Measurements from ENCODE around the gene OTOF. TPM values are rescaled to one million over a fixed set of nuclear protein-coding genes. Genes with fewer than 3 reads are reported as not detected.

The OTOF gene
- total RNA-seq, 1 donor = not detected

DNA sequence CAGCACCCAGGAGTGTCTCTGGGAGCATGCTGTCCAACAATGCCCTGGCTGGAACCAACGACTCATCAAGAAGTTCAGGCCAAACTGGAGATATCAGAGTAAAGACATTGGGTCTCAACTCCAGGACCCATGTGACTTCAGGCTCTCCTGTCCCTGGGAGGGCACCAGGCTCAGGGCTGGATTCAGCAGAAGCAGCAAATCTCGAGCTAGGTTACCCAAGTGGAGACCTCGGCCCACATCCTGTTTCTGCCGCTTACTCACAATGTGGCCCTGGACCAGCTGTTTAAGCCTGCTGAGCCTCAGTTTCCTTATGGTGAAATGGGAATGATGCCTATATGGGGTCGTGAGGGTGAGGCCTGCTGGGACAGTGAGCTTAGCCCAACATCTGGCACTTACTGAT, 9.3 kb upstream of the OTOF start:
- TF ChIP-seq, protein P1, sequence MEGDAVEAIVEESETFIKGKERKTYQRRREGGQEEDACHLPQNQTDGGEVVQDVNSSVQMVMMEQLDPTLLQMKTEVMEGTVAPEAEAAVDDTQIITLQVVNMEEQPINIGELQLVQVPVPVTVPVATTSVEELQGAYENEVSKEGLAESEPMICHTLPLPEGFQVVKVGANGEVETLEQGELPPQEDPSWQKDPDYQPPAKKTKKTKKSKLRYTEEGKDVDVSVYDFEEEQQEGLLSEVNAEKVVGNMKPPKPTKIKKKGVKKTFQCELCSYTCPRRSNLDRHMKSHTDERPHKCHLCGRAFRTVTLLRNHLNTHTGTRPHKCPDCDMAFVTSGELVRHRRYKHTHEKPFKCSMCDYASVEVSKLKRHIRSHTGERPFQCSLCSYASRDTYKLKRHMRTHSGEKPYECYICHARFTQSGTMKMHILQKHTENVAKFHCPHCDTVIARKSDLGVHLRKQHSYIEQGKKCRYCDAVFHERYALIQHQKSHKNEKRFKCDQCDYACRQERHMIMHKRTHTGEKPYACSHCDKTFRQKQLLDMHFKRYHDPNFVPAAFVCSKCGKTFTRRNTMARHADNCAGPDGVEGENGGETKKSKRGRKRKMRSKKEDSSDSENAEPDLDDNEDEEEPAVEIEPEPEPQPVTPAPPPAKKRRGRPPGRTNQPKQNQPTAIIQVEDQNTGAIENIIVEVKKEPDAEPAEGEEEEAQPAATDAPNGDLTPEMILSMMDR (IDR thresholded peaks at IDR 0.05; ENCODE audit: insufficient read depth, low read length) = no peak
- H3K4me3 ChIP-seq (ENCODE audit: low read depth, low read length) = no peak overlapping the region
- DNase-seq (ENCODE audit: low read depth) = no peak

DNA sequence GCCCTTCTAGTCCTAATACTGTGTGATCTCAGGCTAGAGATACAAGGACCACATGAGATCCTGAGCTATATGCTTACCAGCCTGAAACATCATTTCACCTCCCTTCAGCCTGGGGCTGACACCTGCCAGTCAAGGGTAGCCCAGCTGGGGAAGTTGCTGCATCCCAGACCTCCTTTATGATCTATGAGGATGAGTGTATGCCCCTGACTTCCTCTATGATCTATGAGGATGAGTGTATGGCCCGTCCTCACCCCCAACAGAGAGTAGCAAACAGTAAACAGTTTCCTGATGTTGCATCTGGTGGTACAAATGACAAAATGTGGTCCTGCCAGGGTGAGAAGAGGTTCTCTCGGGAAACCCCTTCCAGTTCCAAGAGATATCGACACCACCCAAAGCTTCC, 8.9 kb upstream of the OTOF start:
- TF ChIP-seq, protein P1 (IDR thresholded peaks at IDR 0.05; ENCODE audit: insufficient read depth, low read length) = no peak
- no peak for DNase-seq (ENCODE audit: low read depth)
- no peak overlapping the region for H3K4me3 ChIP-seq (ENCODE audit: low read depth, low read length)

DNA sequence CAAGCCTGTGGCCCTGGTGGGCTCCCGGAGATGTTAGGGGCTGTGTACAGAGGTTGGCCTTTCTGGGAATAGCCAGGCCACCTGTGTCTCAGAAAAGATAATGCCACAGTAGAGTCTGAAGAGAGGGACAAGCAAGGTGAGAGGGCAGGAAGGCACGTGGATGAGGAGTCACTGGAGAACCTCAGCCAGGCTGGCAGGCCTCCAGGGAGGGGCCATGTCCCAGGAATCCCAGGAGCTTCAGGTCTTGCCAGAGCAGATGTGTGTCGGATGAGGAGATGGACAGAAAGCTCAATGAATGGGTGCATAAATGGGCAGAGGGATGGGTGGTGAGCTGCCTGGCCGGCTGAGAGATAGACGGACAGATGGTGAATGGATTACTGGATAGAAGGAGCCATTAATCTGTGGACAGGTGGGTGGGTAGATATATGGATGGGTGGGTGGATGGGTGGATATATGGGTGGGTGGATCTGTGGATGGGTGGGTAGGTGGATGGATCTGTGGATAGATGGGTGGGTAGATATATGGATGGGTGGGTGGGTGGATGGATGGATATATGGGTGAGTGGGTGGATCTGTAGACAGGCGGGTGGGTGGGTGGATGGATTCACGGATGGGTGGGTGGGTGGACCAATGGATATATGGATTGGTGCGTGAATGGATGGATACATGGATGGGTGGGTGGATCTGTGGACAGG, 7.9 kb upstream of the OTOF start:
- no peak overlapping the region for H3K4me3 ChIP-seq (ENCODE audit: low read depth, low read length)
- TF ChIP-seq, protein P1 (IDR thresholded peaks at IDR 0.05; ENCODE audit: insufficient read depth, low read length) = no peak
- DNase-seq (ENCODE audit: low read depth) = no peak

DNA sequence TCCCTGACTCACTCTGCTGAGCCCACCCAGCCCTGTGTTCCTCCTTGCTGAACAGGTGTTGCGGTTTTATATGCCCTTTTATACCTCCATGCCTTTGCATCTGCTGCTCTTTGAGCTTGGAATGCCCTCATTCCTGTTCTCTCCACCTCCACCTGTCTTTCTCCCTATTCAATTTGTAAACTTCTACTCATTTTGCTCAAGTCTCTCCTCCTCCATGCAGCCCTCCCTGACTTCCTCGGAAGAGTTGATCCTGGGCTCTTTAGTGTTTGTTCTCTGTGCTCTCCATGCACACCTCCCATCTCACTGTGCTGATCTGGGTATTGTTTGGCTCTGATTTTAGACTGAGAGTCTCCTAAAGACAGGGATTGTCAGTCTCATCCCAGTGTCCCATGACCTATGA, 7.2 kb upstream of the OTOF start:
- TF ChIP-seq, protein P1 (IDR thresholded peaks at IDR 0.05; ENCODE audit: insufficient read depth, low read length) = no peak
- DNase-seq (ENCODE audit: low read depth) = no peak
- H3K4me3 ChIP-seq (ENCODE audit: low read depth, low read length) = no peak overlapping the region

DNA sequence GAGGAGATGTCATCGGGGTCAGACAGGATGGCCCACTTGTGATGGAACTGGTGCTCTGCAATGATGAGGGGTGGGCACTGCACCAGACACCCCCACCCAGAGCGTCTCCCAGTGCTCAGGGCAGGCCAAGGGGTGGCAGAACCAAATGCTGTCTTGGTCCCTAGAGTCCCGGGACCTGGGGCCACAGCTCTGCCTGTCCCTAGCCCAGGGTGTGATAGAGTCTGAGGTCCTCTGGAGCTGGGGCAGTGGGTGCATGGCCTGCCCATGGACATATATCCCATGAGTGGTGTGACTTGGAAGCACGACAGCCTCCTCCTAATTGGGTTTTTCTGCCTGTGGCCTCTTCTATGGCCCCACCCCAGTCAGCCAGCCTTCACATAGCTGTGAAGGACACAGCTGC, 6.7 kb upstream of the OTOF start:
- H3K4me3 ChIP-seq (ENCODE audit: low read depth, low read length) = no peak overlapping the region
- TF ChIP-seq, protein P1 (IDR thresholded peaks at IDR 0.05; ENCODE audit: insufficient read depth, low read length) = no peak
- no peak for DNase-seq (ENCODE audit: low read depth)

DNA sequence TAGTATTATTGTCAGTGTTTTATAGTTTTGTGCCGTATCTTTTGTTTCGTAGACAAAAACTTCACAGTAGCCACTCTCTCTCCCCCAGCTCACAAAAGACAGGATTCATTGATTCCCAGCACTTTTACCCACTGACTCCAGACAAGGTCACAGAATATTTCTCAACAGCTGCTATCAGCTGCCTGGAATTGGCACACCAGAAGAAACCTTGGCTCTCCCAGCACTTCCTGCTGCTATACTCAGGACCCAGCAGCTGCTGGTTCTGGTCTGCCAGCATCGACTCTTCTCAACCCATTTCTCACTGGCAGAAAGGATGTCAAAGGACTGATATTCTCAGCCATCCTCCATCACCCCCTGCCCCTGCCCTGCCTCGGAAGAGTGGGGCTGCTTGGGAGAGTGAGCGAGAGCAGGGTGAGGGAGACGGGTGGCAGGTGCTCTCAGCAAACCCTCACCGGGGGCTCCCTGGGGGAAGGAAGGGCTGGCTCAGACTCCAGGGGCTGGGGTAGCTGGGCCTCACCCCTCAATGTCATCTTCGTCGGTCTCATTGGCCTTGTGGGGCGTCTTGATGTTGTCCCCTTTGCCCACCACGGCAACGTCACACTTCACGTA, 6.1 kb upstream of the OTOF start:
- TF ChIP-seq, protein P1 (IDR thresholded peaks at IDR 0.05; ENCODE audit: insufficient read depth, low read length) = no peak
- peak; percentile 28 for DNase-seq (ENCODE audit: low read depth)
- no peak overlapping the region for H3K4me3 ChIP-seq (ENCODE audit: low read depth, low read length)

All from fibroblast of the aortic adventitia (primary cell).